ENCODE results near the gene RBM5. TPM values are rescaled to one million over a fixed set of nuclear protein-coding genes. Genes with fewer than 3 reads are reported as not detected.

RBM5 gene
- total RNA-seq, 1 donor: 150 TPM

- Histone ChIP-seq H3K27ac (ENCODE audit: low read depth, low read length) (no peak overlapping the region), H2AFZ (ENCODE audit: low read length) (no peak overlapping the region), H3K36me3 (ENCODE audit: insufficient read depth, low read length) (no peaks in the 10 kb centered on the region), H3K79me2 (ENCODE audit: insufficient read depth, low read length) (no peaks in the 10 kb centered on the region), H4K20me1 (ENCODE audit: insufficient read depth, low read length) (no peaks in the 10 kb centered on the region), H3K4me2 (ENCODE audit: insufficient read depth, low read length) (no peak overlapping the region), H3K4me1 (ENCODE audit: insufficient read depth, low read length) (no peaks in the 10 kb centered on the region), H3K27me3 (ENCODE audit: insufficient read depth, low read length) (peaks cover 11% of the 10 kb centered on the region), H3K9me3 (ENCODE audit: low read depth, low read length) (no peaks in the 10 kb centered on the region), H3K4me3 (ENCODE audit: insufficient read depth, low read length) (no peak overlapping the region)
- TF ChIP-seq, protein P1, sequence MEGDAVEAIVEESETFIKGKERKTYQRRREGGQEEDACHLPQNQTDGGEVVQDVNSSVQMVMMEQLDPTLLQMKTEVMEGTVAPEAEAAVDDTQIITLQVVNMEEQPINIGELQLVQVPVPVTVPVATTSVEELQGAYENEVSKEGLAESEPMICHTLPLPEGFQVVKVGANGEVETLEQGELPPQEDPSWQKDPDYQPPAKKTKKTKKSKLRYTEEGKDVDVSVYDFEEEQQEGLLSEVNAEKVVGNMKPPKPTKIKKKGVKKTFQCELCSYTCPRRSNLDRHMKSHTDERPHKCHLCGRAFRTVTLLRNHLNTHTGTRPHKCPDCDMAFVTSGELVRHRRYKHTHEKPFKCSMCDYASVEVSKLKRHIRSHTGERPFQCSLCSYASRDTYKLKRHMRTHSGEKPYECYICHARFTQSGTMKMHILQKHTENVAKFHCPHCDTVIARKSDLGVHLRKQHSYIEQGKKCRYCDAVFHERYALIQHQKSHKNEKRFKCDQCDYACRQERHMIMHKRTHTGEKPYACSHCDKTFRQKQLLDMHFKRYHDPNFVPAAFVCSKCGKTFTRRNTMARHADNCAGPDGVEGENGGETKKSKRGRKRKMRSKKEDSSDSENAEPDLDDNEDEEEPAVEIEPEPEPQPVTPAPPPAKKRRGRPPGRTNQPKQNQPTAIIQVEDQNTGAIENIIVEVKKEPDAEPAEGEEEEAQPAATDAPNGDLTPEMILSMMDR (IDR thresholded peaks at IDR 0.05; ENCODE audit: extremely low read depth, low read depth, low read length): no peak
- peak; percentile 66 for DNase-seq (ENCODE audit: insufficient read length, low spot score, missing footprints)
These were observed 43.9 kb downstream of the RBM5 start for GRCh38 chr3:50132421-50133282.

DNA sequence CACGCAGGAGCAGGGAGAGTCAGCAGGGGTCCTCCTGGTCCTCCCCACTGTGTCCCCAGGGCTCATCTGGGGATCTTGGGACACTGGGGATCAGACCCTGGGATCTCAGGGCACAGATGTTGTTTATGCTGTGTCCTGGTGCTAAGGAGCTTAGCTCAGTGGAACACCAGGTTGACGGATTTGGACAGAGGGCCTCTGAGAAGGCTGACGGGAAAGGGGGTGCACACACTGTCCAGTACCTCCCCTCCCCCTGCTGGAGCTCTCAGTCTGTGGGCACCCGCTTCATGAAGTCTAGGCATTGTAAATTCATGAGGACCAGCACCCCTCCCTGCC, 44.5 kb downstream of the RBM5 start:
- no peaks in the 10 kb centered on the region for H3K9me3 ChIP-seq (ENCODE audit: low read depth, low read length)

GRCh38 chr3:50134367-50134766, 45.6 kb downstream of the RBM5 start:
- no peak overlapping the region for H2AFZ ChIP-seq (ENCODE audit: low read length)
- TF ChIP-seq, protein P1 (IDR thresholded peaks at IDR 0.05; ENCODE audit: extremely low read depth, low read depth, low read length): no peak
- H3K27ac ChIP-seq (ENCODE audit: low read depth, low read length): no peak overlapping the region
- no peaks in the 10 kb centered on the region for H3K9me3 ChIP-seq (ENCODE audit: low read depth, low read length)
- H3K27me3 ChIP-seq (ENCODE audit: insufficient read depth, low read length): peaks cover 11% of the 10 kb centered on the region
- H4K20me1 ChIP-seq (ENCODE audit: insufficient read depth, low read length): no peaks in the 10 kb centered on the region
- H3K79me2 ChIP-seq (ENCODE audit: insufficient read depth, low read length): no peaks in the 10 kb centered on the region
- peak; percentile 58 for DNase-seq (ENCODE audit: insufficient read length, low spot score, missing footprints)
- H3K4me1 ChIP-seq (ENCODE audit: insufficient read depth, low read length): peaks cover 5% of the 10 kb centered on the region
- no peak overlapping the region for H3K4me3 ChIP-seq (ENCODE audit: insufficient read depth, low read length)
- no peak overlapping the region for H3K4me2 ChIP-seq (ENCODE audit: insufficient read depth, low read length)
- H3K36me3 ChIP-seq (ENCODE audit: insufficient read depth, low read length): no peaks in the 10 kb centered on the region

More for the DNA sequence above, 44.5 kb downstream of the RBM5 start:
- Histone ChIP-seq H3K27ac (ENCODE audit: low read depth, low read length) (no peak overlapping the region), H3K79me2 (ENCODE audit: insufficient read depth, low read length) (no peaks in the 10 kb centered on the region), H4K20me1 (ENCODE audit: insufficient read depth, low read length) (no peaks in the 10 kb centered on the region), H3K27me3 (ENCODE audit: insufficient read depth, low read length) (peaks cover 11% of the 10 kb centered on the region), H3K4me3 (ENCODE audit: insufficient read depth, low read length) (no peak overlapping the region), H2AFZ (ENCODE audit: low read length) (no peak overlapping the region), H3K4me2 (ENCODE audit: insufficient read depth, low read length) (no peak overlapping the region), H3K36me3 (ENCODE audit: insufficient read depth, low read length) (no peaks in the 10 kb centered on the region), H3K4me1 (ENCODE audit: insufficient read depth, low read length) (no peaks in the 10 kb centered on the region)
- TF ChIP-seq, protein P1 (IDR thresholded peaks at IDR 0.05; ENCODE audit: extremely low read depth, low read depth, low read length): no peak
- DNase-seq (ENCODE audit: insufficient read length, low spot score, missing footprints): peak; percentile 53

- DNase-seq (ENCODE audit: insufficient read length, low spot score, missing footprints): peak; percentile 69
- H3K27ac ChIP-seq (ENCODE audit: low read depth, low read length): no peak overlapping the region
- no peak overlapping the region for H2AFZ ChIP-seq (ENCODE audit: low read length)
- no peaks in the 10 kb centered on the region for H3K9me3 ChIP-seq (ENCODE audit: low read depth, low read length)
- no peak overlapping the region for H3K4me2 ChIP-seq (ENCODE audit: insufficient read depth, low read length)
- no peaks in the 10 kb centered on the region for H4K20me1 ChIP-seq (ENCODE audit: insufficient read depth, low read length)
- TF ChIP-seq, protein P1 (IDR thresholded peaks at IDR 0.05; ENCODE audit: extremely low read depth, low read depth, low read length): no peak
- peaks cover 5% of the 10 kb centered on the region for H3K4me1 ChIP-seq (ENCODE audit: insufficient read depth, low read length)
- H3K36me3 ChIP-seq (ENCODE audit: insufficient read depth, low read length): no peaks in the 10 kb centered on the region
- no peaks in the 10 kb centered on the region for H3K79me2 ChIP-seq (ENCODE audit: insufficient read depth, low read length)
- no peak overlapping the region for H3K4me3 ChIP-seq (ENCODE audit: insufficient read depth, low read length)
- H3K27me3 ChIP-seq (ENCODE audit: insufficient read depth, low read length): peaks cover 11% of the 10 kb centered on the region
These were observed 47.2 kb downstream of the RBM5 start for GRCh38 chr3:50135964-50136363.
